Measurements from ENCODE around the gene LARP1B. TPM values are rescaled to one million over a fixed set of nuclear protein-coding genes. Genes with fewer than 3 reads are reported as not detected.

LARP1B gene
- total and polyA plus RNA-seq, 2 donors (not counting 1 experiment from before 2014, with no cell fraction given) = 4.5 to 14.6 TPM

DNA sequence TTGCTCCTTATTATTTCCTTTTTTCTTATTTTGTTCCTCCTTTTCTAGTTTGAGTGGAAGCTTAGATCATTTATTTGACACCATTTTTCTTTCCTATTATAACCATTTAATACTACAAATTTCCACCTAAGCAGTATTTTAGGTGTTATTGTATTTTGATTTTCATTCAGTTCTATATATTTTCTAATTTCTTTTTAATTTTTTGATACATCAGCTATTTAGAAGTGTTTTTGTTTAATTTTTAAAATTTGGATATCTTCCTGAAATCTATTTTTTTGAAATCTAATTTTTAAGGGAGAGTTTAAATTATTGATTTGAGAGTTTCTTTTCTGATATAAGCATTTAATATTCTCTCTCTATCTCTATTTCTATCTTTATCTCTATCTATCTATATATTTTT, 108.1 kb downstream of the LARP1B start:
- POLR2A ChIA-PET = no interaction called here
- TF ChIP-seq EZH2 (IDR thresholded peaks at IDR 0.05; ENCODE audit: borderline replicate concordance, insufficient read depth, low read depth, low read length, poor library complexity, severe bottlenecking) (no peak), CTCF (IDR thresholded peaks at IDR 0.05) (no peak)
- no peaks in the 10 kb centered on the region for H3K4me1 ChIP-seq (ENCODE audit: control insufficient read depth in 2 of 2, insufficient read depth in 2 of 2, low read length in 2 of 2)

DNA sequence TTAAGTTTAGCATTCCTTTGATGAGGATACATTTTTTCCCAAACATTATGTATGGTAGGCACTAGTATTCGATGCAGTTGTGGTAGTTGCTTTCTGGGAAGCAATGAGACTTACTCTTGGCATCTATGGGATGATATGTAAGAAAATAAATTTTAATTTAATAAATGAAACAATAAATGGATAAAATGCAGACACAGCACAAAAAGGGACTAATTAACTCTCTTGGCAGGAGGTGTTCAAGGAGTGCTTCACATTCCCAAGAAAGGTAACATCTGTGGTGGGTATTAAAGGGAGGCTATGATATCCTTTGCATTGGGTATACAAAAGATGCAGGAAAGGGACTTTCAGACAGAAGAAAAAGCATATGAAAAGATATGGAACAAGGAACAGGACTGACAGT, 115.5 kb downstream of the LARP1B start:
- ATAC-seq (ENCODE audit: low read depth) (no peak), DNase-seq (no peak)
- CTCF ChIA-PET = no interaction called here
- no peaks in the 10 kb centered on the region for H4K20me1 ChIP-seq (ENCODE audit: control insufficient read depth, insufficient read depth, low read length, poor library complexity, severe bottlenecking)
- no peak overlapping the region for H3K4me3 Mint-ChIP-seq
- intact Hi-C loops (cut with micrococcal nuclease) = no loop called here
- TF ChIP-seq EZH2 (IDR thresholded peaks at IDR 0.05; ENCODE audit: borderline replicate concordance, insufficient read depth, low read depth, low read length, poor library complexity, severe bottlenecking) = no peak
- no peak for TF ChIP-seq CTCF (IDR thresholded peaks at IDR 0.05)
- H3K4me2 ChIP-seq (replicated peaks; ENCODE audit: low read depth, low read length, poor library complexity, severe bottlenecking) = no peak overlapping the region
- H2AFZ ChIP-seq (ENCODE audit: insufficient read depth, low read depth, low read length, poor library complexity, severe bottlenecking) = no peak overlapping the region
- no peaks in the 10 kb centered on the region for H3K9me3 ChIP-seq (ENCODE audit: control extremely low read depth in 1 of 3, control insufficient read depth in 2 of 3, insufficient read depth in 1 of 3, low read length in 2 of 3)
- H3K27ac ChIP-seq (ENCODE audit: low read length in 2 of 2) = no peak overlapping the region
- no peak overlapping the region for H3K27ac Mint-ChIP-seq
- WGBS (ENCODE audit: insufficient coverage) = no CpG with 5 or more reads among the region's 1 CpG
- no peaks in the 10 kb centered on the region for H3K27me3 Mint-ChIP-seq
- H3K4me1 ChIP-seq (ENCODE audit: control insufficient read depth in 2 of 2, insufficient read depth in 2 of 2, low read length in 2 of 2) = no peaks in the 10 kb centered on the region
- no peaks in the 10 kb centered on the region for H3K9me3 Mint-ChIP-seq (ENCODE audit: insufficient read depth)
- H3K27me3 ChIP-seq (replicated peaks in 1 of 4; ENCODE audit: control extremely low read depth in 1 of 4, control insufficient read depth in 3 of 4, insufficient read depth in 4 of 4, low read length in 3 of 4) = no peaks in the 10 kb centered on the region
- no peak overlapping the region for H3K9ac ChIP-seq (ENCODE audit: low read length)
- H3K79me2 ChIP-seq (ENCODE audit: control insufficient read depth, insufficient read depth, low read length) = no peaks in the 10 kb centered on the region
- H3K4me3 ChIP-seq (ENCODE audit: control extremely low read depth in 1 of 5, extremely low read depth in 1 of 5, insufficient read depth in 1 of 5, low read depth in 2 of 5, low read length in 4 of 5) = no peak overlapping the region
- POLR2A ChIA-PET = no interaction called here
- H3K36me3 ChIP-seq (replicated peaks in 1 of 2; ENCODE audit: control extremely low read depth in 1 of 2, control insufficient read depth in 1 of 2, extremely low read depth in 1 of 2, insufficient read depth in 2 of 2, low read length in 1 of 2) = no peaks in the 10 kb centered on the region
- H3K4me1 Mint-ChIP-seq = peaks cover 10% of the 10 kb centered on the region

More for the DNA sequence above, 108.1 kb downstream of the LARP1B start:
- CTCF ChIA-PET = no interaction called here
- intact Hi-C loops (cut with micrococcal nuclease) = no loop called here
- no peak overlapping the region for H3K4me3 ChIP-seq (ENCODE audit: control extremely low read depth in 1 of 5, extremely low read depth in 1 of 5, insufficient read depth in 1 of 5, low read depth in 2 of 5, low read length in 4 of 5)
- H3K9me3 ChIP-seq (ENCODE audit: control extremely low read depth in 1 of 3, control insufficient read depth in 2 of 3, insufficient read depth in 1 of 3, low read length in 2 of 3) = no peaks in the 10 kb centered on the region
- no peak overlapping the region for H3K9ac ChIP-seq (ENCODE audit: low read length)
- no peaks in the 10 kb centered on the region for H4K20me1 ChIP-seq (ENCODE audit: control insufficient read depth, insufficient read depth, low read length, poor library complexity, severe bottlenecking)
- Mint-ChIP-seq H3K27me3 (no peaks in the 10 kb centered on the region), H3K4me3 (no peak overlapping the region), H3K9me3 (ENCODE audit: insufficient read depth) (no peaks in the 10 kb centered on the region), H3K4me1 (no peaks in the 10 kb centered on the region), H3K27ac (no peak overlapping the region)
- ATAC-seq (ENCODE audit: low read depth) = no peak
- no peak overlapping the region for H2AFZ ChIP-seq (ENCODE audit: insufficient read depth, low read depth, low read length, poor library complexity, severe bottlenecking)
- no peak overlapping the region for H3K4me2 ChIP-seq (replicated peaks; ENCODE audit: low read depth, low read length, poor library complexity, severe bottlenecking)
- no peaks in the 10 kb centered on the region for H3K27me3 ChIP-seq (replicated peaks in 1 of 4; ENCODE audit: control extremely low read depth in 1 of 4, control insufficient read depth in 3 of 4, insufficient read depth in 4 of 4, low read length in 3 of 4)
- no peaks in the 10 kb centered on the region for H3K79me2 ChIP-seq (ENCODE audit: control insufficient read depth, insufficient read depth, low read length)
- H3K36me3 ChIP-seq (replicated peaks in 1 of 2; ENCODE audit: control extremely low read depth in 1 of 2, control insufficient read depth in 1 of 2, extremely low read depth in 1 of 2, insufficient read depth in 2 of 2, low read length in 1 of 2) = no peaks in the 10 kb centered on the region
- DNase-seq = no peak
- H3K27ac ChIP-seq (ENCODE audit: low read length in 2 of 2) = no peak overlapping the region

All from B cell (primary cell).